GM23338 (cell line): ENCODE results near the gene CX3CL1. TPM values are rescaled to one million over a fixed set of nuclear protein-coding genes. Genes with fewer than 3 reads are reported as not detected.

Experiments used
- ATAC-seq: fragments of 200-7000 bp; cut with Tn5 transposase; 3 replicates; pipeline ENCODE4 v1.9.1; 2020
- DNase-seq: peaks from one replicate; pipeline ENCODE4 v3.0.0-alpha.2; 2015; ENCODE audit warnings: low spot score
- H2AFZ ChIP-seq: fragments of 200-600 bp; sonication (generic); 2 replicates; pipeline ENCODE4 v1.8.0; 2016; ENCODE audit warnings: antibody characterized with exemption, mild to moderate bottlenecking, moderate library complexity
- H3F3A ChIP-seq: fragments of 200-600 bp; sonication (generic); replicated peaks from 2 replicates; pipeline ENCODE4 v1.8.0; 2017; ENCODE audit warnings: antibody characterized with exemption, mixed run types, low read depth
- H3K27ac ChIP-seq: fragments of 200-600 bp; sonication (generic); 2 replicates; pipeline ENCODE4 v1.6.1; 2016; ENCODE audit warnings: low read depth
- H3K27me3 ChIP-seq: fragments of 200-600 bp; sonication (generic); 2 replicates; pipeline ENCODE4 v1.8.0; 2016; ENCODE audit warnings: mild to moderate bottlenecking, mixed run types, moderate library complexity; ENCODE audit not compliant: insufficient read depth
- H3K36me3 ChIP-seq: fragments of 200-600 bp; sonication (generic); 2 replicates; pipeline ENCODE4 v1.8.0; 2016; ENCODE audit warnings: mild to moderate bottlenecking; ENCODE audit not compliant: insufficient read depth
- H3K4me1 ChIP-seq: fragments of 200-600 bp; sonication (generic); 2 replicates; pipeline ENCODE4 v1.8.0; 2016; ENCODE audit warnings: mild to moderate bottlenecking, moderate library complexity; ENCODE audit not compliant: insufficient read depth
- H3K4me2 ChIP-seq: fragments of 200-600 bp; sonication (generic); 2 replicates; pipeline ENCODE4 v1.7.1; 2017; ENCODE audit warnings: mixed run types
- H3K4me3 ChIP-seq: fragments of 200-600 bp; sonication (generic); 2 replicates; pipeline ENCODE4 v1.6.1; 2016; ENCODE audit warnings: mixed run types
- H3K79me2 ChIP-seq: fragments of 200-600 bp; sonication (generic); replicated peaks from 2 replicates; pipeline ENCODE4 v1.8.0; 2017; ENCODE audit warnings: mild to moderate bottlenecking; ENCODE audit not compliant: insufficient read depth
- H3K9me2 ChIP-seq: fragments of 200-600 bp; sonication (generic); 2 replicates; pipeline ENCODE4 v1.8.0; 2017; ENCODE audit not compliant: insufficient read depth
- H4K20me1 ChIP-seq: fragments of 200-600 bp; sonication (generic); replicated peaks from 2 replicates; pipeline ENCODE4 v1.8.0; 2017; ENCODE audit warnings: mild to moderate bottlenecking; ENCODE audit not compliant: insufficient read depth
- H3K27ac Mint-ChIP-seq: 2 replicates; pipeline ENCODE4 v1.8.0; 2020; ENCODE audit warnings: inconsistent platforms, mild to moderate bottlenecking, moderate library complexity, mixed read lengths
- H3K27me3 Mint-ChIP-seq: 3 replicates; pipeline ENCODE4 v1.8.0; 2022; ENCODE audit warnings: low read depth, mild to moderate bottlenecking, moderate library complexity, mixed read lengths, inconsistent platforms; ENCODE audit not compliant: insufficient read depth, poor library complexity
- H3K36me3 Mint-ChIP-seq: 3 replicates; pipeline ENCODE4 v1.8.0; 2021; ENCODE audit warnings: low read depth, mild to moderate bottlenecking, inconsistent platforms, moderate library complexity, mixed read lengths
- H3K4me1 Mint-ChIP-seq: 3 replicates; pipeline ENCODE4 v1.8.0; 2020; ENCODE audit warnings: mild to moderate bottlenecking, inconsistent platforms, mixed read lengths
- H3K4me3 Mint-ChIP-seq: 3 replicates; pipeline ENCODE4 v1.8.0; 2021; ENCODE audit warnings: moderate library complexity, mild to moderate bottlenecking, inconsistent platforms, mixed read lengths
- H3K9me3 Mint-ChIP-seq: 3 replicates; pipeline ENCODE4 v1.8.0; 2020; ENCODE audit warnings: moderate library complexity, mild to moderate bottlenecking, inconsistent platforms, mixed read lengths
- CREB1 ChIP-seq: fragments of 250-450 bp; sonication (Bioruptor Pico); IDR thresholded peaks from 2 replicates; pipeline ENCODE4 v1.5.0; 2020; ENCODE audit warnings: low read depth, mild to moderate bottlenecking, moderate library complexity
- EZH2 ChIP-seq: fragments of 200-600 bp; sonication (generic); IDR thresholded peaks from one replicate; pipeline ENCODE4 v1.8.0; 2017; ENCODE audit warnings: antibody characterized with exemption, mild to moderate bottlenecking, low read depth; ENCODE audit not compliant: unreplicated experiment
- EZH2phosphoT487 ChIP-seq: fragments of 200-600 bp; sonication (generic); IDR thresholded peaks from one replicate; pipeline ENCODE4 v1.8.1; 2018; ENCODE audit warnings: antibody characterized with exemption; ENCODE audit not compliant: unreplicated experiment
- JUNB ChIP-seq: IDR thresholded peaks from one replicate; pipeline ENCODE4 v1.6.1; 2016; ENCODE audit warnings: antibody characterized with exemption; ENCODE audit not compliant: unreplicated experiment
- NANOG ChIP-seq: IDR thresholded peaks from 2 replicates; pipeline ENCODE4 v1.6.1; 2016; ENCODE audit warnings: antibody characterized with exemption, borderline replicate concordance
- POLR2AphosphoS5 ChIP-seq: IDR thresholded peaks from 2 replicates; pipeline ENCODE4 v1.6.1; 2016; ENCODE audit warnings: antibody characterized with exemption, low read depth
- STAT1 ChIP-seq: IDR thresholded peaks from one replicate; pipeline ENCODE4 v1.6.1; 2016; ENCODE audit warnings: antibody characterized with exemption; ENCODE audit not compliant: unreplicated experiment
- ZNF331 ChIP-seq: fragments of 250-450 bp; sonication (Bioruptor Pico); IDR thresholded peaks from 2 replicates; pipeline ENCODE4 v1.5.0; 2020; ENCODE audit warnings: low read depth, mild to moderate bottlenecking, moderate library complexity
- polyA plus RNA-seq: library from polyadenylated mRNA; unstranded; fragments of >200 nt; fragmentation: Nextera tagmentation; extraction: Ambion mirVana; gene quantifications from 2 replicates; pipeline ENCODE4 v1.2.1, GENCODE V29; 2016
- total RNA-seq: library from RNA; depleted of rRNA; stranded (reverse); fragments of >200 nt; shearing (Covaris generic); gene quantifications from 2 replicates; pipeline ENCODE4 v1.2.3, GENCODE V29; 2014
- TF ChIP-seq, protein P1 (sequence below), 2 experiments: fragments of 200-600 bp in 1 of 2; sonication (generic) in 1 of 2; conservative IDR thresholded peaks; 2 replicates each; pipeline versions ENCODE4 v1.5.1 to v1.6.1; 2016 to 2017; ENCODE audit warnings: antibody characterized with exemption in 2 of 2, low read depth in 2 of 2, mild to moderate bottlenecking in 2 of 2, moderate library complexity in 1 of 2
- TF ChIP-seq, protein P2 (sequence below): IDR thresholded peaks from 2 replicates; pipeline ENCODE4 v1.6.1; 2016; ENCODE audit warnings: antibody characterized with exemption
- TF ChIP-seq, protein P3 (sequence below): IDR thresholded peaks from one replicate; pipeline ENCODE4 v1.6.1; 2018; ENCODE audit warnings: antibody characterized with exemption; ENCODE audit not compliant: unreplicated experiment

CX3CL1 gene
- total and polyA plus RNA-seq, 2 experiments from 2014 or later, result 0.24 to 2.8 TPM

DNA sequence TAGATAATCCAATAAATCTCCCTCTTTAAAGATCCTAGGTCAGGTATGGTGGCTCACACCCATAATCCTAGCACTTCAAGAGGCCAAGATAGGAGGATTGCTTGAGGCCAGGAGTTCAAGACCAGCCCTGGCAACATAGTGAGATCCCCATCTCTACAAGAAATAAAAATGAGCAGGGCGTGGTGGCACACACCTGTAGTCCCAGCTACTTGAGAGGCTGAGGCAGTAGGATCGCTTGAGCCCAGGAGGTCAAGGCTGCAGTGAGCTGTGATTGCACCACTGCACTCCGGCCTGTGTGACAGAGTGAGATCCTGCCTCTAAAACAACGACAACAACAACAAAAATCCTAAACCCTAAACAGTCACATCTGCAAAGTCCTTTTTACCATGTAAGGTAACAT, 15.7 kb upstream of the CX3CL1 start:
- H3K9me3 Mint-ChIP-seq, result no peaks in the 10 kb centered on the region; the same call in 2 of the 3 replicates
- no peak overlapping the region for H3K4me3 ChIP-seq
- ATAC-seq (no peak), DNase-seq (no peak)
- no peak overlapping the region for H3K4me3 Mint-ChIP-seq
- H3K27ac Mint-ChIP-seq, result no peak overlapping the region
- H3K36me3 ChIP-seq, result no peaks in the 10 kb centered on the region
- H3K27ac ChIP-seq, result no peak overlapping the region
- H3K9me2 ChIP-seq, result no peaks in the 10 kb centered on the region
- peaks cover 9% of the 10 kb centered on the region for H3K27me3 Mint-ChIP-seq
- no peak for TF ChIP-seq ZNF331 (CRISPR knock-in tag)
- TF ChIP-seq STAT1, result no peak
- no peak for TF ChIP-seq JUNB
- TF ChIP-seq, protein P1, sequence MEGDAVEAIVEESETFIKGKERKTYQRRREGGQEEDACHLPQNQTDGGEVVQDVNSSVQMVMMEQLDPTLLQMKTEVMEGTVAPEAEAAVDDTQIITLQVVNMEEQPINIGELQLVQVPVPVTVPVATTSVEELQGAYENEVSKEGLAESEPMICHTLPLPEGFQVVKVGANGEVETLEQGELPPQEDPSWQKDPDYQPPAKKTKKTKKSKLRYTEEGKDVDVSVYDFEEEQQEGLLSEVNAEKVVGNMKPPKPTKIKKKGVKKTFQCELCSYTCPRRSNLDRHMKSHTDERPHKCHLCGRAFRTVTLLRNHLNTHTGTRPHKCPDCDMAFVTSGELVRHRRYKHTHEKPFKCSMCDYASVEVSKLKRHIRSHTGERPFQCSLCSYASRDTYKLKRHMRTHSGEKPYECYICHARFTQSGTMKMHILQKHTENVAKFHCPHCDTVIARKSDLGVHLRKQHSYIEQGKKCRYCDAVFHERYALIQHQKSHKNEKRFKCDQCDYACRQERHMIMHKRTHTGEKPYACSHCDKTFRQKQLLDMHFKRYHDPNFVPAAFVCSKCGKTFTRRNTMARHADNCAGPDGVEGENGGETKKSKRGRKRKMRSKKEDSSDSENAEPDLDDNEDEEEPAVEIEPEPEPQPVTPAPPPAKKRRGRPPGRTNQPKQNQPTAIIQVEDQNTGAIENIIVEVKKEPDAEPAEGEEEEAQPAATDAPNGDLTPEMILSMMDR (conservative IDR thresholded peaks at IDR 0.05; ENCODE audit: low read depth in 2 of 2), result no peak
- no peak for TF ChIP-seq EZH2phosphoT487
- TF ChIP-seq, protein P2, sequence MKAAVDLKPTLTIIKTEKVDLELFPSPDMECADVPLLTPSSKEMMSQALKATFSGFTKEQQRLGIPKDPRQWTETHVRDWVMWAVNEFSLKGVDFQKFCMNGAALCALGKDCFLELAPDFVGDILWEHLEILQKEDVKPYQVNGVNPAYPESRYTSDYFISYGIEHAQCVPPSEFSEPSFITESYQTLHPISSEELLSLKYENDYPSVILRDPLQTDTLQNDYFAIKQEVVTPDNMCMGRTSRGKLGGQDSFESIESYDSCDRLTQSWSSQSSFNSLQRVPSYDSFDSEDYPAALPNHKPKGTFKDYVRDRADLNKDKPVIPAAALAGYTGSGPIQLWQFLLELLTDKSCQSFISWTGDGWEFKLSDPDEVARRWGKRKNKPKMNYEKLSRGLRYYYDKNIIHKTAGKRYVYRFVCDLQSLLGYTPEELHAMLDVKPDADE, result no peak
- TF ChIP-seq CREB1 (CRISPR knock-in tag), result no peak
- no peak for TF ChIP-seq EZH2
- TF ChIP-seq, protein P3, sequence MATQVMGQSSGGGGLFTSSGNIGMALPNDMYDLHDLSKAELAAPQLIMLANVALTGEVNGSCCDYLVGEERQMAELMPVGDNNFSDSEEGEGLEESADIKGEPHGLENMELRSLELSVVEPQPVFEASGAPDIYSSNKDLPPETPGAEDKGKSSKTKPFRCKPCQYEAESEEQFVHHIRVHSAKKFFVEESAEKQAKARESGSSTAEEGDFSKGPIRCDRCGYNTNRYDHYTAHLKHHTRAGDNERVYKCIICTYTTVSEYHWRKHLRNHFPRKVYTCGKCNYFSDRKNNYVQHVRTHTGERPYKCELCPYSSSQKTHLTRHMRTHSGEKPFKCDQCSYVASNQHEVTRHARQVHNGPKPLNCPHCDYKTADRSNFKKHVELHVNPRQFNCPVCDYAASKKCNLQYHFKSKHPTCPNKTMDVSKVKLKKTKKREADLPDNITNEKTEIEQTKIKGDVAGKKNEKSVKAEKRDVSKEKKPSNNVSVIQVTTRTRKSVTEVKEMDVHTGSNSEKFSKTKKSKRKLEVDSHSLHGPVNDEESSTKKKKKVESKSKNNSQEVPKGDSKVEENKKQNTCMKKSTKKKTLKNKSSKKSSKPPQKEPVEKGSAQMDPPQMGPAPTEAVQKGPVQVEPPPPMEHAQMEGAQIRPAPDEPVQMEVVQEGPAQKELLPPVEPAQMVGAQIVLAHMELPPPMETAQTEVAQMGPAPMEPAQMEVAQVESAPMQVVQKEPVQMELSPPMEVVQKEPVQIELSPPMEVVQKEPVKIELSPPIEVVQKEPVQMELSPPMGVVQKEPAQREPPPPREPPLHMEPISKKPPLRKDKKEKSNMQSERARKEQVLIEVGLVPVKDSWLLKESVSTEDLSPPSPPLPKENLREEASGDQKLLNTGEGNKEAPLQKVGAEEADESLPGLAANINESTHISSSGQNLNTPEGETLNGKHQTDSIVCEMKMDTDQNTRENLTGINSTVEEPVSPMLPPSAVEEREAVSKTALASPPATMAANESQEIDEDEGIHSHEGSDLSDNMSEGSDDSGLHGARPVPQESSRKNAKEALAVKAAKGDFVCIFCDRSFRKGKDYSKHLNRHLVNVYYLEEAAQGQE, result no peak
- TF ChIP-seq NANOG, result no peak
- TF ChIP-seq POLR2AphosphoS5, result no peak
- H3K4me1 ChIP-seq, result no peaks in the 10 kb centered on the region
- H3K79me2 ChIP-seq, result no peaks in the 10 kb centered on the region
- no peak overlapping the region for H2AFZ ChIP-seq
- H3K36me3 Mint-ChIP-seq, result no peaks in the 10 kb centered on the region
- H3K27me3 ChIP-seq, result no peaks in the 10 kb centered on the region
- no peaks in the 10 kb centered on the region; the same call in 1 of the 2 replicates for H4K20me1 ChIP-seq
- no peak overlapping the region for H3K4me2 ChIP-seq
- no peaks in the 10 kb centered on the region for H3F3A ChIP-seq
- peaks cover 6% of the 10 kb centered on the region; the same call in 1 of the 3 replicates for H3K4me1 Mint-ChIP-seq
